ENCODE measurements around the gene DMC1. TPM values are rescaled to one million over a fixed set of nuclear protein-coding genes. Genes with fewer than 3 reads are reported as not detected.
A peak's percentile ranks its signal among the peaks of the same experiment; 100 is the strongest.

Gene DMC1
- total RNA-seq, 1 experiment from 2014 or later = 6.8 TPM

GRCh38 chr22:38531251-38531938 is 38.6 kb downstream of the DMC1 start:
- H3T11ph ChIP-seq (ENCODE audit: low read length) = no peak overlapping the region
- no peak overlapping the region for H2BK12ac ChIP-seq (ENCODE audit: insufficient read length, low read depth, low read length)
- no peak overlapping the region for H3K27ac ChIP-seq (ENCODE audit: insufficient read length, low read depth, low read length)
- no peak for DNase-seq
- no peak overlapping the region for H2BK120ac ChIP-seq (ENCODE audit: low read depth, low read length, poor library complexity, severe bottlenecking)
- no peak overlapping the region for H3K23ac ChIP-seq (ENCODE audit: insufficient read length, low read depth, low read length)
- Mint-ChIP-seq H3K27me3 (ENCODE audit: low read depth) (no peaks in the 10 kb centered on the region), H3K4me1 (no peaks in the 10 kb centered on the region), H3K4me3 (no peak overlapping the region), H3K27ac (peak overlapping the region in 1 of 3 experiments; percentile 9; a peak in 1 of 7 replicates), H3K9me3 (no peaks in the 10 kb centered on the region), H3K36me3 (ENCODE audit: insufficient read depth in 1 of 3, low read depth in 3 of 3) (no peaks in the 10 kb centered on the region)
- no peak overlapping the region for H3K56ac ChIP-seq (ENCODE audit: insufficient read length, low read depth, low read length)
- no peak overlapping the region for H4K5ac ChIP-seq (ENCODE audit: insufficient read length, low read depth, low read length)
- H3K9me3 ChIP-seq (ENCODE audit: control insufficient read depth, low read depth, low read length) = no peaks in the 10 kb centered on the region
- no peaks in the 10 kb centered on the region for H3K79me2 ChIP-seq (ENCODE audit: insufficient read depth, low read length)
- H3K23me2 ChIP-seq (ENCODE audit: insufficient read length, low read depth, low read length, poor library complexity, severe bottlenecking) = no peaks in the 10 kb centered on the region
- no peak overlapping the region for H2BK20ac ChIP-seq (ENCODE audit: low read depth, low read length, poor library complexity, severe bottlenecking)
- no peaks in the 10 kb centered on the region for H3K27me3 ChIP-seq (ENCODE audit: insufficient read depth, low read length)
- no peak overlapping the region for H3K4me2 ChIP-seq (ENCODE audit: insufficient read depth, insufficient read length, low read length)
- H2BK15ac ChIP-seq (ENCODE audit: low read depth, low read length) = no peak overlapping the region
- H2AK5ac ChIP-seq (ENCODE audit: insufficient read length, low read length) = no peak overlapping the region
- no peak overlapping the region for H2BK5ac ChIP-seq (ENCODE audit: insufficient read length, low read length)
- no peak overlapping the region for H3K18ac ChIP-seq (ENCODE audit: insufficient read length, low read depth, low read length)
- no peak for TF ChIP-seq CTCF (conservative IDR thresholded peaks at IDR 0.05)
- H2AFZ ChIP-seq (ENCODE audit: low read length) = no peak overlapping the region
- no peak overlapping the region for H4K8ac ChIP-seq (replicated peaks; ENCODE audit: insufficient read length, low read depth, low read length)
- H3K14ac ChIP-seq (ENCODE audit: insufficient read depth, low read length) = no peak overlapping the region
- no peaks in the 10 kb centered on the region for H3K79me1 ChIP-seq (ENCODE audit: insufficient read depth, low read depth, low read length, poor library complexity, severe bottlenecking)
- no peak overlapping the region for H4K91ac ChIP-seq (ENCODE audit: insufficient read length, low read depth, low read length)
- no peak overlapping the region for H3K9ac ChIP-seq (ENCODE audit: extremely low read depth, insufficient read length, low read length)
- no peaks in the 10 kb centered on the region for H4K20me1 ChIP-seq (ENCODE audit: control insufficient read depth, insufficient read depth, insufficient read length)
- WGBS (ENCODE audit: extremely low coverage, insufficient read length, low lambda C conversion rate) = no CpG with 5 or more reads among the region's 4 CpGs
- no peak overlapping the region for H3K4ac ChIP-seq (ENCODE audit: low read depth, low read length)
- no peaks in the 10 kb centered on the region for H3K4me1 ChIP-seq (ENCODE audit: insufficient read depth, low read length)
